Measurements from ENCODE around the gene CCNJL. TPM values are rescaled to one million over a fixed set of nuclear protein-coding genes. Genes with fewer than 3 reads are reported as not detected.

The CCNJL gene
- total and polyA plus RNA-seq, 4 donors = 9.1 to 22.3 (median 13.4) TPM

DNA sequence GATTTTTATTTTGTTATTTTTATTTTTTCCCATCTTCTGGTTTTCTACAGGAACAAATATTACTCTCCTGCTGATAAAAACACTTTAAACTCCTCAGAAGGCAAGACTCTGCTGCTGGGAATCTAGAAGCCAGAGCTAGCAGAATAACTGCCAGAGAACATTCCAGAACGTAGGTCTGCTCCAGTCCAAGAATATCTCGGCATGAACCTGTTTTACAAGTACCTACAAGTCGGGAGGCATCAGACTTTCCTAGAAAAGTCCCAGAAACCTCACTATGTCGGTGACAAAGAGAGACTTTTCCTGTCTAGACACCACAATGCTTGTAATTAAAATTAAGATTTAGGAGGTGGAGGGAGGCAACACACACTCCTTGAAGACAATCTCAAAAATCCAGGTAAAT lies 41.7 kb downstream of the CCNJL start:
- ATAC-seq (ENCODE audit: insufficient read depth, low FRiP score) (no peak), DNase-seq (peak in 2 of 3 donors; percentile 28 to 53)
- peaks cover 0 to 2% (median 0%) of the 10 kb centered on the region in 4 donors for H3K36me3 ChIP-seq (ENCODE audit: control insufficient read depth in 4 of 4, insufficient read depth in 4 of 4, low read length in 4 of 4)
- TF ChIP-seq, protein P1, sequence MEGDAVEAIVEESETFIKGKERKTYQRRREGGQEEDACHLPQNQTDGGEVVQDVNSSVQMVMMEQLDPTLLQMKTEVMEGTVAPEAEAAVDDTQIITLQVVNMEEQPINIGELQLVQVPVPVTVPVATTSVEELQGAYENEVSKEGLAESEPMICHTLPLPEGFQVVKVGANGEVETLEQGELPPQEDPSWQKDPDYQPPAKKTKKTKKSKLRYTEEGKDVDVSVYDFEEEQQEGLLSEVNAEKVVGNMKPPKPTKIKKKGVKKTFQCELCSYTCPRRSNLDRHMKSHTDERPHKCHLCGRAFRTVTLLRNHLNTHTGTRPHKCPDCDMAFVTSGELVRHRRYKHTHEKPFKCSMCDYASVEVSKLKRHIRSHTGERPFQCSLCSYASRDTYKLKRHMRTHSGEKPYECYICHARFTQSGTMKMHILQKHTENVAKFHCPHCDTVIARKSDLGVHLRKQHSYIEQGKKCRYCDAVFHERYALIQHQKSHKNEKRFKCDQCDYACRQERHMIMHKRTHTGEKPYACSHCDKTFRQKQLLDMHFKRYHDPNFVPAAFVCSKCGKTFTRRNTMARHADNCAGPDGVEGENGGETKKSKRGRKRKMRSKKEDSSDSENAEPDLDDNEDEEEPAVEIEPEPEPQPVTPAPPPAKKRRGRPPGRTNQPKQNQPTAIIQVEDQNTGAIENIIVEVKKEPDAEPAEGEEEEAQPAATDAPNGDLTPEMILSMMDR (IDR thresholded peaks at IDR 0.05; ENCODE audit: control extremely low read depth, extremely low read depth) = no peak
- whole genome bisulfite sequencing, 2 donors = 52 to 53% methylated on average over 4 of the region's 4 CpGs
- H3K9me3 ChIP-seq (ENCODE audit: control insufficient read depth in 4 of 4, insufficient read depth in 3 of 4, low read length in 3 of 4) = no peaks in the 10 kb centered on the region
- peak overlapping the region in 1 of 2 donors; percentile 56 for H3K27ac ChIP-seq (ENCODE audit: low read depth in 1 of 2, low read length in 1 of 2)
- no peak overlapping the region for H3K9ac ChIP-seq (ENCODE audit: insufficient read depth in 1 of 2, low read length in 2 of 2)
- no peak overlapping the region for H3K4me3 ChIP-seq
- H3K27me3 ChIP-seq (ENCODE audit: control insufficient read depth in 3 of 3, insufficient read depth in 3 of 3, low read length in 2 of 3) = no peaks in the 10 kb centered on the region
- H3K4me1 ChIP-seq (ENCODE audit: control insufficient read depth in 5 of 5, insufficient read depth in 5 of 5, low read length in 5 of 5) = peaks cover 8 to 18% (median 16%) of the 10 kb centered on the region in 5 donors

DNA sequence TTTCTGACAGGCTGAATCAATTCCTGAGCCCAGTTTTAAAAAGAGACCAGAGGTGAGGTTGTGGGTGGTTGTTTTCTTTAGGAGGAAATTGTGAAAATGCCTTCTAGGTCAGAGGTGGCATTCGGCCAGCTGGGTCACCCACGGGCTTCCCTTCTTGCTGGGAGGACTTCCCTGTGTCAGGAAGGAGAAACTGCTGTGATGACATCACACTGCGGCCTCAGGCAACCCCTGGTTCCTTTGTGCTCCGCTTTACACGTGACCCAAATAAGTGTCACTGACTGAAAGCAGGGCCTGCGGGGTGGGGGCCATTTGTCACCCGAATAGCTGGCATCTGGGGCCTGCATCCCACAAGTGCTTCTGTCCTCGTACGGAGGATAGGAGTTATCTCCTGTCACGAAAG lies 43.3 kb downstream of the CCNJL start:
- no peak overlapping the region for H3K9ac ChIP-seq (ENCODE audit: insufficient read depth in 1 of 2, low read length in 2 of 2)
- no peaks in the 10 kb centered on the region for H3K27me3 ChIP-seq (ENCODE audit: control insufficient read depth in 3 of 3, insufficient read depth in 3 of 3, low read length in 2 of 3)
- no peaks in the 10 kb centered on the region for H3K9me3 ChIP-seq (ENCODE audit: control insufficient read depth in 4 of 4, insufficient read depth in 3 of 4, low read length in 3 of 4)
- no peaks in the 10 kb centered on the region for H3K36me3 ChIP-seq (ENCODE audit: control insufficient read depth in 4 of 4, insufficient read depth in 4 of 4, low read length in 4 of 4)
- H3K27ac ChIP-seq (ENCODE audit: low read depth in 1 of 2, low read length in 1 of 2) = peak overlapping the region; percentile 47 to 78
- 9 to 24% methylated on average over 10 of the region's 10 CpGs for WGBS, 2 donors
- TF ChIP-seq, protein P1 (IDR thresholded peaks at IDR 0.05; ENCODE audit: control extremely low read depth, extremely low read depth) = no peak
- H3K4me3 ChIP-seq = no peak overlapping the region
- DNase-seq (peak; percentile 50 to 70 (median 50)), ATAC-seq (ENCODE audit: insufficient read depth, low FRiP score) (peak; percentile 77)
- H3K4me1 ChIP-seq (ENCODE audit: control insufficient read depth in 5 of 5, insufficient read depth in 5 of 5, low read length in 5 of 5) = peaks cover 8 to 17% (median 16%) of the 10 kb centered on the region in 5 donors

DNA sequence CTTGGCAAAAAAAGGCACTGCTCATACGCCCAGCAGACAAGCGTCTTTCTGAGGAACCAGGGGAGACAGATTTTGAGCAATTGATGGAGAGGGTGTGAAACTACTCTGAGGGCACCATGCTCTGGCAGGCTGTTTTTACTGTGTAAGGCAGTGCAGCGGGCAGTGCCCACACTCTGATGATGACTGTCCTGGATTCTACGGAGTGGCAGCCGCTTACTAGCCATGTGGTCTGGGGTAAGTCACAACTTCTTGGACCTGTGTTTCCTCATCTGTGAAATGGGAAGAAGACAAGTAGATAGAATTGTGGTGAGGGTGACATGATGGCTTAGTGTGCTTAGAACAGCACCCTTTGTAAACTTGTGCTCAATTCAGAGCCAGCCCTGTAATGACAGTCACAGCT lies 44.2 kb downstream of the CCNJL start:
- Histone ChIP-seq H3K27me3 (ENCODE audit: control insufficient read depth in 3 of 3, insufficient read depth in 3 of 3, low read length in 2 of 3) (no peaks in the 10 kb centered on the region), H3K27ac (ENCODE audit: low read depth in 1 of 2, low read length in 1 of 2) (peak overlapping the region in 1 of 2 donors; percentile 69), H3K9ac (ENCODE audit: insufficient read depth in 1 of 2, low read length in 2 of 2) (no peak overlapping the region), H3K4me1 (ENCODE audit: control insufficient read depth in 5 of 5, insufficient read depth in 5 of 5, low read length in 5 of 5) (peaks cover 8 to 17% (median 16%) of the 10 kb centered on the region in 5 donors), H3K36me3 (ENCODE audit: control insufficient read depth in 4 of 4, insufficient read depth in 4 of 4, low read length in 4 of 4) (no peaks in the 10 kb centered on the region), H3K4me3 (no peak overlapping the region), H3K9me3 (ENCODE audit: control insufficient read depth in 4 of 4, insufficient read depth in 3 of 4, low read length in 3 of 4) (no peaks in the 10 kb centered on the region)
- WGBS, 2 donors = 61 to 73% methylated on average over 5 of the region's 5 CpGs
- DNase-seq (no peak), ATAC-seq (ENCODE audit: insufficient read depth, low FRiP score) (no peak)
- TF ChIP-seq, protein P1 (IDR thresholded peaks at IDR 0.05; ENCODE audit: control extremely low read depth, extremely low read depth) = no peak

Measured in lung (tissue), 12 donors.